Stimulated activated CD4-positive, alpha-beta T cell treated with anti-CD3 and anti-CD28 coated beads, Interleukin-4, amount 100 ng/mL, for 48 hours (primary cell): ENCODE results near the gene OR2T34.
"Not testable (repeated sequence)": the region's sequence is repeated elsewhere in the genome, so short reads cannot be mapped to it uniquely, and the experiment has no call there.

Experiments used
- DNase-seq, 2 donors: peaks; one replicate each; pipeline ENCODE4 v3.0.0-alpha.2; 2020; ENCODE audit warnings: low read depth in 2 of 2

OR2T34 gene

DNA sequence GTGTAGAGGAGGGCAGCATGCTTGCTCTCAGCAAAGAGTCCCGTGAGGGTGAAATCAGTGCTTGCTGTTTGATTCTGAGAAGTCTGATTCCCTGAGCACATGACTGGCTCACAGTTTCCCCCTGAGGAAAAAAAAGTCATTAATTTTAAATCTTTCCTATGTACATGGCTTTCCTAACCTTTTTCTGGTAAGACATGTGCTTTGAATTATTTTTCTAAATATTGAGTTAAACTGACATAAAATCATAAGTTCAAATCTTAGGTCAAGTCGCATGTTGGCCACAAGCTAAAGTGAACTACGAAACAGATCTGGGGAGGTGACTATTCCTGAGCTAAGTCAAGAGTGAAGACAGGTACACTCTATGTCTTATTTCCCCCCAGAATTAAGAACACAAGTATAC, at the start of gene OR2T34:
Gene OR2T34 (minus strand): TSS at position 101 of the 400 bp plus-strand sequence. CDS start 0 bp downstream, at position 101.
- not testable (repeated sequence) for DNase-seq

GRCh38 chr1:248622570-248623001, 48.0 kb upstream of the OR2T34 start:
- no peak for DNase-seq

DNA sequence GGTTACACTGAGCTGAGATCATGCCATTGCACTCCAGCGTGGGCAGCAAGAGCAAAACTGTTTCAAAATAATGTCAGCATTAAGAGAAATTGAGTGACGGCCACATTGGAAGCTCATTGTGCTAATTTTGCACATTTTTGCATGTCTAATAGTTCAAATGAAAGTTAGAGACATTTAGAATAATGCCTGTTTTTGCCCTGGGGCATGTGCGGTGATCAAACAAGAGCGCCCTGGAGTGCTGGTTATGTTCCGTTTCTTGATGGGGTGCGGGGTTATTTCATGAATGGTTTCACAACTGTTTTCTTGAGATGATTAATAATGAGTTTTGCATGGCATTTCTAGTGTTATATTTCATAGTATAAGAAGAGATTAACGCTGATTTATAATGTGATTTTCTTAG, 47.2 kb upstream of the OR2T34 start:
- DNase-seq, result no peak

DNA sequence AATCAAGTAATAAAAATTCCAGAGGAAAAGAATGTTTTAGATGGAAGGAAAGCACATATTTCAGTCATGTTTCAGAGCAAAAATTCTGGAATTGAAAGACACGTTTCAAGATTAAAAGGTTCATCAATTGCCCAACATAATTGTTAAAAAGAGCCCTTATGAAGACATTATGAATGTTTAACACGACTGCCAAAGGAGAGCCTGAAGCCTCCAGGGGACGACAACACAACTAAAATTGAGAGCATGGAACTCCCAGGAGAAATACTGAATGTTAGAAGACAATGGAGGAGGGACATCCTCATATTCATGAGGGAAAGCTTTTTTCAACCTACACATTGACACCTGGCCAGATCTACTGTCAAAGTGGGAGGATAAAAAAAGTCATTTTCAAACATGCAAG, 44.3 kb upstream of the OR2T34 start:
- DNase-seq, result peak; percentile 58 to 59

DNA sequence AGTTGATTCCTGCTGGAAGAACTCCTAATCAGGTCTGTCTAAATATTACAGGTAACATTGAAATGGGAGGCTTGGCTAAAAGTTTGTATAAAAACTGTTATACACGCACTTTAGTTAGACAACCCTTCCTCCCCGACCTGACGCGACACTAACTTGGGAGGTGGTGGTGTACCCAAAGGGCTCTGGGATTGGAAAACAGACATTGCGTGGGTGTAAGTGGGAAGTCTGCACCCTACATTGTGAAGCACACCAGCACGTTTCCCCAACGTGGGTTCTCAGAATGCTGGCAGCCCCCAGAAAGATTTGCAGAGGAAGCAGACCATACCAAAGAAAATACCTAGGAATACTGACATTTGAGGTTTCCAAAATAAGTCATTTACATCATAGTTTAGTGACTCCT, 43.6 kb upstream of the OR2T34 start:
- DNase-seq, result no peak

DNA sequence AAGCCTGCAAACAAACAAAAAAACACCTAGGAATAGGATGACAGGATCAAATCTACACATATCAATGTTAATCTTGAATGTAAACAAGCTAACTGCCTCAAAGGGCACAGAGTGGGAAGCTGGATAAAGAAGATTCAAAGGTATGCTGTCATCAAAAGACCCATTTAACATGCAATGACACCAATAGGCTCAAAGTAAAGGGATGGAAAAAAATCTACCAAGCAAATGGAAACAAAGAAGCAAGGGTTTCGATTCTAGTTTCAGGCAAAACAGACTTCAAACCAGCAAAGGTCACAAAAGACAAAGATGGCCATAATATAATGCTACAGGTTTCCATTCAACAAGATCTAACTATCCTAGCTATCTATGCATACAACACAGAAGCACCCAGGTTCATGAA, 39.2 kb upstream of the OR2T34 start:
- no peak for DNase-seq

GRCh38 chr1:248611883-248612414, 37.4 kb upstream of the OR2T34 start:
- peak in 1 of 2 donors; percentile 11 for DNase-seq

- DNase-seq, result no peak
Observed at GRCh38 chr1:248610301-248610700, 35.7 kb upstream of the OR2T34 start.

- DNase-seq, result no peak
Observed at GRCh38 chr1:248599396-248599795, 24.8 kb upstream of the OR2T34 start.

GRCh38 chr1:248597589-248597988, 23.0 kb upstream of the OR2T34 start, which contains the start of gene OR2T10:
TSS of gene OR2T10 (minus strand) at chr1:248597700. CDS start at chr1:248593768, 3,932 bp downstream.
- no peak for DNase-seq

DNA sequence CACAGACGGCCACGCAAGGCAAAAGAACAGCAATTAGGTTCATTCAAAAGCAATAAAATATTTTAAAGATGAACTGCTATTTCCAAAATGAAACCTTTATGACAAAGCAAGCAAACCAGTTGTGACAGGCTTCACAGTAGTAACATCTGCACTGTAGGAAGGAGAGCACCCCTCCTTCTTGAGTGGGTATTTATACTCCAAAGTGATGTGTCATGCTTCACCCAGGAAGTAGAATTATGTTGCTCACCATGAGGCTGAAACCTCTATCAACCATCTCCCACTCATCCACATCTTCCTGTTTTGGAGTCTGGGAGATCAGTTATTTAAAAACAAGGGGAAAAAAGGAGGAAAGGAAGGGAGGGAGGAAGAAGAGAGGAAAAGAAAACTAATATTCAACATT, 22.1 kb upstream of the OR2T34 start:
- no peak for DNase-seq

GRCh38 chr1:248593226-248593625, 18.7 kb upstream of the OR2T34 start:
- DNase-seq, result no peak

DNA sequence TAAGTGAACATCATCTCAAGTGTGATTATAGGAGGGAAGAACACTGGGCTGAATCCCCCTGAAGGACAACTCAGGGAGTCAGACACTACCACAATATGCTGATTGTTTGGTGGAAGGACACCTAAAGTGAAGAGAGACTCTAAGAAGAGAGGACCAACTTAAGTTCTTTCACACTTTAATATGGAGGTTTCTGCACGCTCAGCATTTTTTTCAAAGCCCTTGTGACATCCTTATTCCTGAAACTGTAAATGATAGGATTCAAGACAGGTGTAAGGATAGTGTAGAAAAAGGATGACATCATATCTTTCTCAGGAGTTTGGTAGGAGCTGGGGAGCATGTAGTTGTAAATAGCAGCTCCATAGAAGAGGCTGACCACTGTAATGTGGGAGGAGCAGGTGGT, 18.1 kb upstream of the OR2T34 start:
- no peak for DNase-seq

- no peak for DNase-seq
Observed at GRCh38 chr1:248590055-248590454, 15.5 kb upstream of the OR2T34 start.

GRCh38 chr1:248589334-248589733, 14.8 kb upstream of the OR2T34 start:
- DNase-seq, result no peak

DNA sequence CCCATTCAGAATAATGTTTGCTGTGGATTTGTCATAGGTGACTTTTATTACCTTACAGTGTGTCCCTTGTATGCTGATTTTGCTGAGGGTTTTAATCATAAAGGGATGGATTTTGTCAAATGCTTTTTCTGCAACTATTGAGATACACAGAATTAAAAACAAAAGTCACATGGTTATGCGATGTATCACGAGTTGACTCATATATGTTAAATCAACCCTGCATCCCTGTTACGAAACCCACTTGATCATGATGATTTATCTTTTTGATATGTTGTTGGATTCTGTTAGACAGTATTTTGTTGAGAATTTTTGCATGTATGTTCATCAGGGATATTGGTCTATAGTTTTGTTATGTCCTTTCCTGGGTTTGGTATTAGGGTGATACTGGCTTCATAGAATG, 10.7 kb upstream of the OR2T34 start:
- DNase-seq, result no peak

- DNase-seq, result no peak
Observed at GRCh38 chr1:248576260-248576980, 1.9 kb upstream of the OR2T34 start.

DNA sequence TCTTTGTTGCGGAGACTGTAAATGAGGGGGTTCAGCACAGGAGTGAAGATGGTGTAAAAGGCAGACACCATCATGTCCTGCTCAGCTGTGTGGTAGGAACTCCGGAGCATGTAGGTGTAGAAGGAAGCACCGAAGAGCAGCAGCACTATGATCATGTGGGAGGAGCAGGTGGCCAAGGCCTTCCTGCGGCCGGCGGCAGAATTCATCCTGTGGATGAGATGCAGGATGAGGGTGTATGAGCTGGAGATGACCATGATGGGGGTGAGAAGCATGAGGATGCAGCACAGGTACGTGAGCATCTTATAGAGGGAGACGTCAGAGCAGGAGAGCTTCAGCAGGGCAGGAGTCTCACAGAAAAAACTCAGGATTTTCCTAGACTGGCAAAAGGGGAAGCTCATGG, 701 bp downstream of the OR2T34 start:
- not testable (repeated sequence) for DNase-seq

- not testable (repeated sequence) for DNase-seq
Observed at GRCh38 chr1:248572049-248572448, 2.5 kb downstream of the OR2T34 start.

GRCh38 chr1:248570811-248571210, 3.7 kb downstream of the OR2T34 start:
- not testable (repeated sequence) for DNase-seq

- DNase-seq, result not testable (repeated sequence)
Observed at GRCh38 chr1:248569049-248569448, 5.5 kb downstream of the OR2T34 start.

DNA sequence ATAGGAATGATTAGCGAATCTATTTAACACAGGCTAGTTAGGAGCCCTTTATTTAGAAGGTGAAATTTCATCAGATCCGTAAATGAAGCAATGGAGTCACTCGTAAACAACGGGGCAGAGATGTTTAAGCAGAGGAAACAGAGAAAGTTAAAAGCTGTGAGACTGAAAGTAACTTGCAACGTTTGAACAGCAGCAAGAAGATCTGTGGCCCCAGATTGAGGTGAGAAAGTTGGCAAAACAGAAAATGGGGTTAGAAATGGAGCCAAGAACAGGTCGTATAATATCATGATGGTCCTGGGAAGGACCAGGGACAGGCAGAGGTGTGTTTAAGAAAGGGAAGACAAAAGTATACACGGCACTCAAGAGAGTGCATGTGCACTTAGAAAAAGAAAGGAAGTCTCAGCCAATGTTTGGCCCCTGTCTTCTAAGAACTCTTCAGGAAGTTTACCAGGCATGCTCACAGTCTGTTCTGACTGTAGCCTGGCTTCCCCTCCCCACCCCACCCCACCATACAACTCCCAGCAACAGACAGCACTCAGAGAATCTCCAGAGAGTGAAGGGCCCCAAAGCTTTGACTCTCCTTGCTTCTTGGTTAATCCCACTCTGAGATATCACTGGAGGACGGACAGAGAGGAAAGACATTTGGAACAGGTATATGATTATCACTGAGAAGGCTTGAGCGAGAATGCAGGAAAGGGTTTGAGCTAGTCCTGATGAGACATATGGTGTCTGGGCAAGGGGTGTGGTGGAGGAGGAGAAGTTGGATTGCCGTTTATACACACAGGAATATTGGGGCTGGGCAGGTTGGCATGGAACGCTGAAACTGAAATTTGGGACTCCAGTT, 8.8 kb downstream of the OR2T34 start:
- DNase-seq, result not testable (repeated sequence)

DNA sequence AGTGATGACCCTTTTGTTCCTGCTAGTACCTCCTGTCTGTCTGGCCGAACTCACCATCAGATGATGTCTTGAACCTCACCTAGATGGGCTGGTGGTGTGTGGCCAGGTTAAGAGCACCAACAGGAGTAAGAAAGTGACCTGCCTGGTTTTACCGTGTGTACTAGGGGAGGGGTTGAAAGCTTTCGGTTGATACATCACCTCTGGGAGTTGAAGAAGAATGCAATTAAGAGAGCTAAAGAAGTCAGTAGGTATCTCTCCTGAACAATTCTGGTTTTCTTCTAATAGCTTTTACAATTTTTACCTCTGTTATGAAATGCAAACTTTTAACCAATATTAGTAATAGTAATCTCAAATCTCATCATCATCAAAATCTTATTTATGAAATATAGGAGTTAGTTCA, 11.9 kb downstream of the OR2T34 start, which contains the start of gene OR2T29:
Gene OR2T29 (minus strand): TSS at position 101 of the 400 bp plus-strand sequence. CDS start 3,281 bp downstream, outside the sequence.
- DNase-seq, result not testable (repeated sequence)
